GM06990 (cell line): ENCODE data around the gene GATA1.

Experiments used
- DNase-seq: peaks from one replicate; pipeline ENCODE4 v3.0.0-alpha.2; 2011; ENCODE audit not compliant: insufficient read length; ENCODE audit errors: extremely low read depth
- H3K27me3 ChIP-seq: replicated peaks from 2 replicates; pipeline ENCODE4 v1.6.0; 2011; ENCODE audit warnings: low read length; ENCODE audit not compliant: control insufficient read depth, insufficient read depth
- H3K36me3 ChIP-seq: 2 replicates; pipeline ENCODE4 v1.5.1; 2011; ENCODE audit warnings: low read length; ENCODE audit not compliant: control insufficient read depth, insufficient read depth
- H3K4me3 ChIP-seq: replicated peaks from 2 replicates; pipeline ENCODE4 v1.5.1; 2011; ENCODE audit warnings: low read depth, mild to moderate bottlenecking, control low read depth, low read length
- CTCF ChIP-seq: IDR thresholded peaks from 2 replicates; pipeline ENCODE4 v1.5.1; 2011; ENCODE audit warnings: low read length, control low read depth, mild to moderate bottlenecking, inconsistent platforms; ENCODE audit not compliant: insufficient read depth, poor library complexity, severe bottlenecking

GATA1 gene

GRCh38 chrX:48747415-48748016 lies 38.9 kb upstream of the GATA1 start:
- no peak for DNase-seq
- no peaks in the 10 kb centered on the region for H3K36me3 ChIP-seq
- no peak overlapping the region for H3K4me3 ChIP-seq
- TF ChIP-seq CTCF = no peak
- H3K27me3 ChIP-seq = no peaks in the 10 kb centered on the region

- Histone ChIP-seq H3K36me3 (no peaks in the 10 kb centered on the region), H3K27me3 (no peaks in the 10 kb centered on the region), H3K4me3 (no peak overlapping the region)
- TF ChIP-seq CTCF = no peak
- no peak for DNase-seq
Observed at GRCh38 chrX:48749182-48749581, 37.2 kb upstream of the GATA1 start.

GRCh38 chrX:48751343-48751742 lies 35.0 kb upstream of the GATA1 start:
- Histone ChIP-seq H3K4me3 (no peak overlapping the region), H3K27me3 (no peaks in the 10 kb centered on the region), H3K36me3 (no peaks in the 10 kb centered on the region)
- TF ChIP-seq CTCF = no peak
- no peak for DNase-seq

- DNase-seq = no peak
- Histone ChIP-seq H3K36me3 (no peaks in the 10 kb centered on the region), H3K27me3 (no peaks in the 10 kb centered on the region), H3K4me3 (no peak overlapping the region)
- no peak for TF ChIP-seq CTCF
Observed at GRCh38 chrX:48752498-48752897, 33.9 kb upstream of the GATA1 start.

- Histone ChIP-seq H3K4me3 (no peak overlapping the region), H3K36me3 (no peaks in the 10 kb centered on the region), H3K27me3 (no peaks in the 10 kb centered on the region)
- TF ChIP-seq CTCF = no peak
- DNase-seq = no peak
Observed at GRCh38 chrX:48753708-48754228, 32.6 kb upstream of the GATA1 start.

- H3K27me3 ChIP-seq = no peaks in the 10 kb centered on the region
- H3K36me3 ChIP-seq = no peaks in the 10 kb centered on the region
- DNase-seq = no peak
- TF ChIP-seq CTCF = no peak
- H3K4me3 ChIP-seq = no peak overlapping the region
Observed at GRCh38 chrX:48754238-48754637, 32.2 kb upstream of the GATA1 start.
